Keratinocyte (primary cell): Measurements from ENCODE around the gene RTP3. TPM values are rescaled to one million over a fixed set of nuclear protein-coding genes. Genes with fewer than 3 reads are reported as not detected.
"Not testable (repeated sequence)": the region's sequence is repeated elsewhere in the genome, so short reads cannot be mapped to it uniquely, and the experiment has no call there.

Experiments
- DNase-seq: peaks from one replicate; pipeline ENCODE4 v3.0.0-alpha.2; 2011; ENCODE audit warnings: low read depth, missing footprints, low spot score
- FAIRE-seq: peaks from 2 replicates; lab custom pipeline; 2011; peaks lifted over from hg19 to GRCh38; lab: Jason Lieb, UNC
- H2AFZ ChIP-seq: 2 replicates; pipeline ENCODE4 v1.6.0; 2012; ENCODE audit warnings: low read length, control low read depth, inconsistent platforms; ENCODE audit not compliant: control insufficient read depth
- H3K27ac ChIP-seq: 2 replicates; pipeline ENCODE4 v1.5.1; 2011; ENCODE audit warnings: low read length; ENCODE audit not compliant: control insufficient read depth, insufficient read depth
- H3K27me3 ChIP-seq: 3 replicates; pipeline ENCODE4 v1.6.0; 2011; ENCODE audit warnings: low read length; ENCODE audit not compliant: control insufficient read depth, insufficient read depth; ENCODE audit errors: extremely low read depth
- H3K36me3 ChIP-seq, 2 experiments: 2 replicates in 1 of 2; 3 replicates in 1 of 2; pipeline ENCODE4 v1.5.1; 2011; ENCODE audit warnings: low read length in 2 of 2, mild to moderate bottlenecking in 1 of 2; ENCODE audit not compliant: control insufficient read depth in 2 of 2, insufficient read depth in 2 of 2; ENCODE audit errors: extremely low read depth in 1 of 2
- H3K4me1 ChIP-seq: 3 replicates; pipeline ENCODE4 v1.5.1; 2011; ENCODE audit warnings: low read length; ENCODE audit not compliant: control insufficient read depth, insufficient read depth; ENCODE audit errors: extremely low read depth
- H3K4me2 ChIP-seq: 3 replicates; pipeline ENCODE4 v1.6.0; 2011; ENCODE audit warnings: low read depth, low read length; ENCODE audit not compliant: control insufficient read depth, insufficient read depth; ENCODE audit errors: extremely low read depth
- H3K4me3 ChIP-seq, 3 experiments: fragments of 200-600 bp in 1 of 3; sonication (generic) in 1 of 3; 2 replicates in 2 of 3; 3 replicates in 1 of 3; pipeline ENCODE4 v1.5.1; 2011 to 2016; ENCODE audit warnings: low read length in 3 of 3, mild to moderate bottlenecking in 3 of 3, control low read depth in 2 of 3, inconsistent platforms in 1 of 3, low read depth in 1 of 3, mixed read lengths in 1 of 3, mixed run types in 1 of 3, moderate library complexity in 1 of 3; ENCODE audit not compliant: control insufficient read depth in 2 of 3, insufficient read depth in 2 of 3; ENCODE audit errors: extremely low read depth in 1 of 3
- H3K79me2 ChIP-seq: 2 replicates; pipeline ENCODE4 v1.6.0; 2012; ENCODE audit warnings: low read length; ENCODE audit not compliant: control insufficient read depth, insufficient read depth
- H3K9ac ChIP-seq: 3 replicates; pipeline ENCODE4 v1.6.0; 2011; ENCODE audit warnings: low read length; ENCODE audit not compliant: control insufficient read depth, insufficient read depth; ENCODE audit errors: extremely low read depth
- H3K9me1 ChIP-seq: 3 replicates; pipeline ENCODE4 v1.6.0; 2011; ENCODE audit warnings: low read length; ENCODE audit not compliant: control insufficient read depth, insufficient read depth; ENCODE audit errors: extremely low read depth
- H3K9me3 ChIP-seq: 2 replicates; pipeline ENCODE4 v1.5.1; 2012; ENCODE audit warnings: low read depth, low read length; ENCODE audit not compliant: control insufficient read depth
- H4K20me1 ChIP-seq: 3 replicates; pipeline ENCODE4 v1.6.0; 2011; ENCODE audit warnings: low read length; ENCODE audit not compliant: control insufficient read depth, insufficient read depth; ENCODE audit errors: extremely low read depth
- EZH2 ChIP-seq: IDR thresholded peaks from one replicate; pipeline ENCODE4 v1.6.1; 2012; ENCODE audit warnings: inconsistent platforms, mild to moderate bottlenecking, low read length, moderate library complexity
- dilution Hi-C: fragments of 300-500 bp; cut with MboI; formaldehyde crosslinking; loops from one replicate; pipeline ENCODE4 v1.7.0; 2020; ENCODE audit warnings: low sequenced_read_pairs; ENCODE audit not compliant: extremely low pct_ligation_motif_present
- polyA plus RNA-seq, 5 experiments: library from polyadenylated mRNA; depleted of rRNA in 3 of 5; stranded (reverse) in 3 of 5; stranded (forward) in 1 of 5; unstranded in 1 of 5; fragments of >200 nt; gene quantifications; 1 replicate in 1 of 5; 2 replicates in 3 of 5; 3 replicates in 1 of 5; pipeline versions ENCODE4 v1.2.1 to v1.2.3, GENCODE V29; 2011 to 2012; ENCODE audit warnings: missing spikeins in 2 of 5, low read depth in 1 of 5, low replicate concordance in 1 of 5
- TF ChIP-seq, protein P1 (sequence below), 3 experiments: IDR thresholded peaks in 1 of 3; conservative IDR thresholded peaks in 1 of 3; optimal IDR thresholded peaks in 1 of 3; 2 replicates in 2 of 3; 3 replicates in 1 of 3; pipeline versions ENCODE3 to v1.5.1; 2011; ENCODE audit warnings: low read length in 3 of 3, mild to moderate bottlenecking in 3 of 3, moderate library complexity in 2 of 3, control low read depth in 1 of 3, inconsistent platforms in 1 of 3; ENCODE audit not compliant: insufficient read depth in 2 of 3; ENCODE audit errors: extremely low read depth in 1 of 3

RTP3 gene
- polyA plus RNA-seq, 1 donor (not counting 4 experiments of a cell fraction or from before 2014, with no cell fraction given): not detected

DNA sequence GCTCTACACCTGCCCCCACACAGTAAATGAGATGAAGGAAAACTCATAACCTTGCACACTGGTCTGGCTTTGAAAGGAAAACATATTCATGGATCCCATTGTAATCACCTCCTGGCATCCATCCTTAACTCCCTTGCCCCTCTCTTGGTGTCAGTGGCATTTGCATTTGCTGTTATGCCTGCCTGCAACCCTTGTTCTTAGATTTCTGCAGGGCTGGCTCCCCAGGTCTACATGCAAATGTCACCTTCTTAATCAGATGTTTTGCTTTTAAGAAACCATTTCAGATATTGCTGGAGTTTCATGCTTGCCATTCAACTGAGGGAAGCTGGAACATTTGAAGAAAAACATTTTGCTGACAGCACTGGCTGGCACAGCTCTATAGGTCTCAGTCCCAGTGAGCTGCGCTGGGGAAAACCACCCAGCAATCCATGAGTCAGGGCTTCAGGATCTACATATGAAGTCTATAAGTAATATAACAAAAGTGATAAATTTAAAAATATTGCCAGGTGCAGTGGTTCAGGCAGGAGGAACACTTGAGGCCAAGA lies 49.2 kb downstream of the RTP3 start:
- Histone ChIP-seq H3K9me3 (no peaks in the 10 kb centered on the region), H2AFZ (no peak overlapping the region), H3K9me1 (no peaks in the 10 kb centered on the region), H3K27ac (no peak overlapping the region), H3K36me3 (no peaks in the 10 kb centered on the region), H3K27me3 (no peaks in the 10 kb centered on the region), H3K79me2 (no peaks in the 10 kb centered on the region), H3K9ac (no peak overlapping the region), H4K20me1 (no peaks in the 10 kb centered on the region), H3K4me1 (peaks cover 4% of the 10 kb centered on the region), H3K4me3 (no peak overlapping the region), H3K4me2 (no peak overlapping the region)
- FAIRE-seq (no peak), DNase-seq (no peak)
- TF ChIP-seq, protein P1, sequence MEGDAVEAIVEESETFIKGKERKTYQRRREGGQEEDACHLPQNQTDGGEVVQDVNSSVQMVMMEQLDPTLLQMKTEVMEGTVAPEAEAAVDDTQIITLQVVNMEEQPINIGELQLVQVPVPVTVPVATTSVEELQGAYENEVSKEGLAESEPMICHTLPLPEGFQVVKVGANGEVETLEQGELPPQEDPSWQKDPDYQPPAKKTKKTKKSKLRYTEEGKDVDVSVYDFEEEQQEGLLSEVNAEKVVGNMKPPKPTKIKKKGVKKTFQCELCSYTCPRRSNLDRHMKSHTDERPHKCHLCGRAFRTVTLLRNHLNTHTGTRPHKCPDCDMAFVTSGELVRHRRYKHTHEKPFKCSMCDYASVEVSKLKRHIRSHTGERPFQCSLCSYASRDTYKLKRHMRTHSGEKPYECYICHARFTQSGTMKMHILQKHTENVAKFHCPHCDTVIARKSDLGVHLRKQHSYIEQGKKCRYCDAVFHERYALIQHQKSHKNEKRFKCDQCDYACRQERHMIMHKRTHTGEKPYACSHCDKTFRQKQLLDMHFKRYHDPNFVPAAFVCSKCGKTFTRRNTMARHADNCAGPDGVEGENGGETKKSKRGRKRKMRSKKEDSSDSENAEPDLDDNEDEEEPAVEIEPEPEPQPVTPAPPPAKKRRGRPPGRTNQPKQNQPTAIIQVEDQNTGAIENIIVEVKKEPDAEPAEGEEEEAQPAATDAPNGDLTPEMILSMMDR (optimal IDR thresholded peaks at IDR 0.05 in 1 of 3, IDR thresholded peaks at IDR 0.05 in 1 of 3, conservative IDR thresholded peaks at IDR 0.05 in 1 of 3; ENCODE audit: extremely low read depth in 1 of 3, insufficient read depth in 2 of 3, low read length in 3 of 3): no peak
- no peak for TF ChIP-seq EZH2
- dilution Hi-C loops: no loop called here

DNA sequence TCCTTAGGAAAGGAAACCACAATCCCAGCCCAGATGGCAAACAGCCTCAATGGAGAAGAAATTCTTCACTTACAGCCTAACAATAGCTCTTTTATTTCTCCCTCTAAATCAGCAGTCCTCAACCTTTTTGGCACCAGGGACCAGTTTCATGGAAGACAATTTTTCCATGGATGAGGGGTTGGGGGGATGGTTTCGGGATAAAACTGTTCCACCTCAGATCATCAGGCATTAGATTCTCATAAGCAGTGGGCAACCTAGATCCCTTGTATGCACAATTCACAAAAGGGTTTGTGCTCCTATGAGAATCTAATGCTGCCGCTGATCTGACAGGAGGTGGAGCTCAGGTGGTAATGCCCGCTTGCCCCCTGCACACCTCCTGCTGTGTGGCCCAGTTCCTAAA lies 50.8 kb downstream of the RTP3 start:
- H3K9ac ChIP-seq, DNase-seq, H3K4me1 ChIP-seq, H3K79me2 ChIP-seq, H2AFZ ChIP-seq, H4K20me1 ChIP-seq, H3K4me3 ChIP-seq, FAIRE-seq, dilution Hi-C loops, H3K9me1 ChIP-seq, H3K4me2 ChIP-seq, H3K27ac ChIP-seq, H3K9me3 ChIP-seq, H3K27me3 ChIP-seq, H3K36me3 ChIP-seq: not testable (repeated sequence)

DNA sequence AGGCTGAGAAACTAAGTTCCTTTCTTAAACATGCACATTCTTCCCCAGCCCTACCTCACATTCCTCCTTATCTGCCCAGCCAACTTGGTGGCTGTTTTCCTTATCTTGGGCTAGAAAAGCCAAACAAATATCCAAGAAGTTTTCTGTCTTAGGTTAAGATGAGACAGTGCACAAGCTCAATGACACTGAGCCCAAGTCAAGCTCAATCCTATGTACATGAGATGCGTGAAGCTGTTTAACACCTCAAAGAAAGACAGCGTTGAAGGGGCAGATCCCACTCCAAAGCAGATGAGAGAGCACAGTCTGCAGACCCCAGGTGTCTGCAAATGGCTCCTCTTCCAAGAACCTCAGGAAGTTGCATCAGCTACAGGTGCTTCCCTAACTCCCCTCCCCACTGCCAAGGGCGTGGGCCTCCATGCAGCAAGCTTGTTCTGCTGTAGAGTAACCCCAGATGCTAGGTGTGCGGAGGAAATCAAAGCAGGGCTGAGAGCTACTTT lies 51.7 kb downstream of the RTP3 start:
- no peak overlapping the region for H3K4me2 ChIP-seq
- H3K27ac ChIP-seq: no peak overlapping the region
- FAIRE-seq (no peak), DNase-seq (no peak)
- no peaks in the 10 kb centered on the region for H3K9me3 ChIP-seq
- H3K9ac ChIP-seq: no peak overlapping the region
- dilution Hi-C loops: no loop called here
- H3K4me1 ChIP-seq: peaks cover 4% of the 10 kb centered on the region
- H3K27me3 ChIP-seq: no peaks in the 10 kb centered on the region
- no peaks in the 10 kb centered on the region for H3K36me3 ChIP-seq
- H4K20me1 ChIP-seq: no peaks in the 10 kb centered on the region
- TF ChIP-seq EZH2: no peak
- TF ChIP-seq, protein P1 (optimal IDR thresholded peaks at IDR 0.05 in 1 of 3, IDR thresholded peaks at IDR 0.05 in 1 of 3, conservative IDR thresholded peaks at IDR 0.05 in 1 of 3; ENCODE audit: extremely low read depth in 1 of 3, insufficient read depth in 2 of 3, low read length in 3 of 3): no peak
- no peaks in the 10 kb centered on the region for H3K9me1 ChIP-seq
- no peaks in the 10 kb centered on the region for H3K79me2 ChIP-seq
- no peak overlapping the region for H2AFZ ChIP-seq
- H3K4me3 ChIP-seq: no peak overlapping the region
